Activated naive CD4-positive, alpha-beta T cell treated with anti-CD3 and anti-CD28 coated beads for 36 hours (primary cell): Measurements from ENCODE around the gene ZNF691. TPM values are rescaled to one million over a fixed set of nuclear protein-coding genes. Genes with fewer than 3 reads are reported as not detected.
"Not testable (repeated sequence)": the region's sequence is repeated elsewhere in the genome, so short reads cannot be mapped to it uniquely, and the experiment has no call there.

Experiments used
- CTCF ChIA-PET: fragments of 350-600 bp; sonication (Branson Sonifier 250); formaldehyde crosslinking; loops from one replicate; lab custom pipeline; 2021; ENCODE audit warnings: antibody characterized with exemption; lab: Charles Lee
- DNase-seq: peaks from one replicate; pipeline ENCODE4 v3.0.0-alpha.2; 2020
- H3K27ac Mint-ChIP-seq: one replicate; pipeline ENCODE4 v1.8.0; 2021; ENCODE audit warnings: mild to moderate bottlenecking, mixed read lengths
- H3K27me3 Mint-ChIP-seq: one replicate; pipeline ENCODE4 v1.8.0; 2021; ENCODE audit warnings: low read depth, mixed read lengths
- H3K36me3 Mint-ChIP-seq: one replicate; pipeline ENCODE4 v1.8.0; 2021; ENCODE audit warnings: low read depth, mixed read lengths
- H3K4me1 Mint-ChIP-seq: one replicate; pipeline ENCODE4 v1.8.0; 2021; ENCODE audit warnings: low read depth, mixed read lengths
- H3K4me3 Mint-ChIP-seq: one replicate; pipeline ENCODE4 v1.8.0; 2021; ENCODE audit warnings: mild to moderate bottlenecking, moderate library complexity, mixed read lengths
- H3K9me3 Mint-ChIP-seq: one replicate; pipeline ENCODE4 v1.8.0; 2021; ENCODE audit warnings: mixed read lengths
- intact Hi-C: fragments of 100-400 bp; cut with micrococcal nuclease; formaldehyde crosslinking; loops from one replicate; pipeline ENCODE4 v1.15.1; 2023
- total RNA-seq, 2 experiments: library from RNA; stranded (reverse); gene quantifications; one replicate each; pipeline ENCODE4 v1.2.3, GENCODE V29; 2021

The ZNF691 gene
- total RNA-seq, 2 experiments from 2014 or later = 4.6 to 5.3 TPM

- no peaks in the 10 kb centered on the region for H3K27me3 Mint-ChIP-seq
- peaks cover 28% of the 10 kb centered on the region for H3K4me1 Mint-ChIP-seq
- no peak overlapping the region for H3K4me3 Mint-ChIP-seq
- intact Hi-C loops = loop anchor here (5.0 to 10.0 kb wide), 3 partner anchors 108 to 384 kb away; partner anchors contain the start of genes CCDC30, SLC2A1 and YBX1
- CTCF ChIA-PET = interaction anchor here (1.2 kb wide), 1 partner anchor 223 kb away, joined by 3 read pairs; no protein-coding TSS in a partner anchor
- H3K27ac Mint-ChIP-seq = no peak overlapping the region
- H3K9me3 Mint-ChIP-seq = peaks cover 19% of the 10 kb centered on the region
- peaks cover 33% of the 10 kb centered on the region for H3K36me3 Mint-ChIP-seq
- no peak for DNase-seq
These were observed 2.6 kb downstream of the ZNF691 start for GRCh38 chr1:42848823-42849537.

- CTCF ChIA-PET = interaction anchor here (1.1 kb wide), 1 partner anchor 31 kb away, joined by 5 read pairs; no protein-coding TSS in a partner anchor
- Mint-ChIP-seq H3K36me3 (peaks cover 33% of the 10 kb centered on the region), H3K27me3 (no peaks in the 10 kb centered on the region), H3K4me3 (no peak overlapping the region), H3K4me1 (peaks cover 26% of the 10 kb centered on the region), H3K9me3 (peaks cover 19% of the 10 kb centered on the region), H3K27ac (no peak overlapping the region)
- DNase-seq = no peak
- intact Hi-C loops = loop anchor here (5.0 to 10.0 kb wide), 3 partner anchors 107 to 385 kb away; partner anchors contain the start of genes CCDC30, SLC2A1 and YBX1
These were observed 3.5 kb downstream of the ZNF691 start for GRCh38 chr1:42849944-42850343.

GRCh38 chr1:42851420-42851819, 5.0 kb downstream of the ZNF691 start:
- CTCF ChIA-PET = no interaction called here
- Mint-ChIP-seq H3K4me1 (peaks cover 26% of the 10 kb centered on the region), H3K27me3 (no peaks in the 10 kb centered on the region), H3K4me3 (no peak overlapping the region), H3K36me3 (peaks cover 33% of the 10 kb centered on the region), H3K27ac (no peak overlapping the region), H3K9me3 (peaks cover 19% of the 10 kb centered on the region)
- no peak for DNase-seq
- intact Hi-C loops = no loop called here

- H3K4me1 Mint-ChIP-seq = peaks cover 25% of the 10 kb centered on the region
- CTCF ChIA-PET = no interaction called here
- H3K27ac Mint-ChIP-seq = no peak overlapping the region
- no peaks in the 10 kb centered on the region for H3K27me3 Mint-ChIP-seq
- H3K36me3 Mint-ChIP-seq = peaks cover 33% of the 10 kb centered on the region
- DNase-seq = no peak
- no peak overlapping the region for H3K4me3 Mint-ChIP-seq
- peaks cover 19% of the 10 kb centered on the region for H3K9me3 Mint-ChIP-seq
- intact Hi-C loops = no loop called here
These were observed 5.7 kb downstream of the ZNF691 start for GRCh38 chr1:42851960-42852607.

GRCh38 chr1:42852608-42852980, 6.2 kb downstream of the ZNF691 start:
- peaks cover 20% of the 10 kb centered on the region for H3K4me1 Mint-ChIP-seq
- H3K27ac Mint-ChIP-seq = no peak overlapping the region
- peaks cover 33% of the 10 kb centered on the region for H3K36me3 Mint-ChIP-seq
- intact Hi-C loops = no loop called here
- H3K27me3 Mint-ChIP-seq = no peaks in the 10 kb centered on the region
- peaks cover 19% of the 10 kb centered on the region for H3K9me3 Mint-ChIP-seq
- CTCF ChIA-PET = no interaction called here
- DNase-seq = no peak
- H3K4me3 Mint-ChIP-seq = no peak overlapping the region

- Mint-ChIP-seq H3K4me1 (peaks cover 13% of the 10 kb centered on the region), H3K9me3 (peaks cover 19% of the 10 kb centered on the region), H3K36me3 (peaks cover 33% of the 10 kb centered on the region), H3K27me3 (no peaks in the 10 kb centered on the region), H3K27ac (no peak overlapping the region), H3K4me3 (no peak overlapping the region)
- intact Hi-C loops = no loop called here
- CTCF ChIA-PET = no interaction called here
- DNase-seq = no peak
These were observed 6.9 kb downstream of the ZNF691 start for GRCh38 chr1:42853116-42853884.

- DNase-seq, H3K27ac Mint-ChIP-seq, H3K4me1 Mint-ChIP-seq, intact Hi-C loops, H3K36me3 Mint-ChIP-seq, H3K4me3 Mint-ChIP-seq: not testable (repeated sequence)
- peaks cover 11% of the 10 kb centered on the region for H3K27me3 Mint-ChIP-seq
- peaks cover 12% of the 10 kb centered on the region for H3K9me3 Mint-ChIP-seq
- CTCF ChIA-PET = interaction anchor here (1.4 kb wide), 1 partner anchor 10 kb away, joined by 3 read pairs; the partner anchor contains the start of gene ZNF691
These were observed 10.1 kb downstream of the ZNF691 start for GRCh38 chr1:42856554-42856953.

- CTCF ChIA-PET, intact Hi-C loops, H3K36me3 Mint-ChIP-seq, H3K9me3 Mint-ChIP-seq, H3K4me3 Mint-ChIP-seq, H3K4me1 Mint-ChIP-seq, DNase-seq, H3K27ac Mint-ChIP-seq: not testable (repeated sequence)
- peaks cover 20% of the 10 kb centered on the region for H3K27me3 Mint-ChIP-seq
These were observed 13.0 kb downstream of the ZNF691 start for GRCh38 chr1:42859366-42859765.

GRCh38 chr1:42860339-42861013, 14.1 kb downstream of the ZNF691 start:
- H3K36me3 Mint-ChIP-seq = no peaks in the 10 kb centered on the region
- peaks cover 20% of the 10 kb centered on the region for H3K27me3 Mint-ChIP-seq
- no peaks in the 10 kb centered on the region for H3K4me1 Mint-ChIP-seq
- H3K4me3 Mint-ChIP-seq = no peak overlapping the region
- peaks cover 4% of the 10 kb centered on the region for H3K9me3 Mint-ChIP-seq
- CTCF ChIA-PET = no interaction called here
- no peak for DNase-seq
- no peak overlapping the region for H3K27ac Mint-ChIP-seq
- intact Hi-C loops = no loop called here

GRCh38 chr1:42861014-42861399, 14.6 kb downstream of the ZNF691 start:
- H3K4me3 Mint-ChIP-seq = no peak overlapping the region
- intact Hi-C loops = no loop called here
- H3K4me1 Mint-ChIP-seq = no peaks in the 10 kb centered on the region
- CTCF ChIA-PET = no interaction called here
- peaks cover 20% of the 10 kb centered on the region for H3K27me3 Mint-ChIP-seq
- no peak overlapping the region for H3K27ac Mint-ChIP-seq
- H3K9me3 Mint-ChIP-seq = peaks cover 4% of the 10 kb centered on the region
- no peaks in the 10 kb centered on the region for H3K36me3 Mint-ChIP-seq
- DNase-seq = no peak

- Mint-ChIP-seq H3K27me3 (peaks cover 9% of the 10 kb centered on the region), H3K27ac (no peak overlapping the region), H3K36me3 (no peaks in the 10 kb centered on the region), H3K9me3 (no peaks in the 10 kb centered on the region), H3K4me1 (no peaks in the 10 kb centered on the region), H3K4me3 (no peak overlapping the region)
- DNase-seq = no peak
- intact Hi-C loops = no loop called here
- CTCF ChIA-PET = no interaction called here
These were observed 20.1 kb downstream of the ZNF691 start for GRCh38 chr1:42866549-42866948.

- CTCF ChIA-PET, H3K4me3 Mint-ChIP-seq, H3K9me3 Mint-ChIP-seq, intact Hi-C loops, H3K27ac Mint-ChIP-seq, H3K36me3 Mint-ChIP-seq, H3K4me1 Mint-ChIP-seq, H3K27me3 Mint-ChIP-seq, DNase-seq: not testable (repeated sequence)
These were observed 22.1 kb downstream of the ZNF691 start for GRCh38 chr1:42868466-42868865.
